Subcutaneous adipose tissue (tissue), 4 donors: ENCODE measurements around the gene ZNF652. TPM values are rescaled to one million over a fixed set of nuclear protein-coding genes. Genes with fewer than 3 reads are reported as not detected.

Experiments used
- CTCF ChIP-seq: fragments of 450-650 bp; IDR thresholded peaks from one replicate; pipeline ENCODE4 v1.5.1; 2016; ENCODE audit warnings: low read depth, mild to moderate bottlenecking, control low read depth, antibody characterized with exemption, moderate library complexity
- total RNA-seq, 4 donors: library from RNA; depleted of rRNA; stranded (reverse); fragments of >200 nt; gene quantifications; one replicate each; pipeline ENCODE4 v1.1.0, GENCODE V29; 2016

Gene ZNF652
- total RNA-seq, 4 donors from 2014 or later: 32.1 to 52.0 (median 34.5) TPM

GRCh38 chr17:49290690-49291359, 71.2 kb downstream of the ZNF652 start:
- TF ChIP-seq CTCF: no peak

- TF ChIP-seq CTCF: no peak
Observed at GRCh38 chr17:49288388-49288787, 73.7 kb downstream of the ZNF652 start.

GRCh38 chr17:49287481-49287880, 74.6 kb downstream of the ZNF652 start:
- no peak for TF ChIP-seq CTCF

GRCh38 chr17:49285716-49286115, 76.3 kb downstream of the ZNF652 start:
- TF ChIP-seq CTCF: no peak

GRCh38 chr17:49280918-49281317, 81.1 kb downstream of the ZNF652 start:
- TF ChIP-seq CTCF: no peak

GRCh38 chr17:49280061-49280460, 82.0 kb downstream of the ZNF652 start:
- TF ChIP-seq CTCF: no peak

GRCh38 chr17:49278076-49278475, 84.0 kb downstream of the ZNF652 start:
- TF ChIP-seq CTCF: no peak
